Measurements from ENCODE around the gene WNK4.

WNK4 gene

GRCh38 chr17:42841975-42842685 lies 61.7 kb downstream of the WNK4 start:
- no peak for DNase-seq (ENCODE audit: low read depth)

DNA sequence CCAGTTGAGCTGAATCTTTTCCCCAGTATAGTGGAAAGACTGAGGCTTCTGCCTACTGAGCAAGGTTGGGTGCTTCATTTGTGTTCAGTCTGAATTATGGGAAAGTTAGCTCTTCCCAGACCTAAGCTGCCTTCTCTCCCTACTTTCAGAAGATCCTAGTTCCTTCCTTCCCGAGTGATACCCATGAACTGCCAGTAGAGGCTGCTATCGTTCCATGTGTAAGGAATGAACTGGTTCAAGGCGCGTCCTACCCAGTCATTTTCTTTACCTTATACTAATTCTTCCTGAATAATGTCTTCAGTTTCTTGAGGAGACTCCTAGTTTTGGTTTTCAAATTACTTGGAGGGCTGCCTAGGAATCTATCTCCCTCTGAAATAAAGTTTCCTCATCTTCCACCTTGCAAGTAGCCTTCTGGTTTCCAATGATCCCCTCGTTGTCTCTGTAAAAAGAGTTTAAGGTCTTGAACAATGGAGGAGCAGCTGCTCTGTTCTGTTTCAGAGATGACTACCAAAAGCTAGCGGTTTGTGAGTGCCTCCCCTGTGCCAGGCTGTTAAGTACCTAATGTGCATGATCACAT lies 63.0 kb downstream of the WNK4 start:
- DNase-seq (ENCODE audit: low read depth) = no peak

GRCh38 chr17:42844271-42844670 lies 63.9 kb downstream of the WNK4 start, which contains the start of gene AOC2:
TSS of gene AOC2 (plus strand) at chr17:42844580. CDS start at chr17:42844627, 47 bp downstream.
- no peak for DNase-seq (ENCODE audit: low read depth)

- DNase-seq (ENCODE audit: low read depth) = no peak
Measured at GRCh38 chr17:42844761-42845555, 64.5 kb downstream of the WNK4 start.

DNA sequence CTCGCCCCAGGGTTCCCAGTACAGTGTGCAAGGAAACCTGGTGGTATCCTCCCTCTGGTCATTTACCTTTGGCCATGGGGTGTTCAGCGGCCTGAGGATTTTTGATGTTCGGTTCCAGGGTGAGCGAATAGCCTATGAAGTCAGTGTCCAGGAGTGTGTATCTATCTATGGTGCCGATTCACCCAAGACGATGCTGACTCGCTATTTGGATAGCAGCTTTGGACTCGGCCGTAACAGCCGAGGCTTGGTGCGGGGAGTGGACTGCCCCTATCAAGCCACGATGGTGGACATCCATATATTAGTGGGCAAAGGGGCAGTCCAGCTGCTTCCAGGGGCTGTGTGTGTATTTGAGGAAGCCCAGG lies 65.1 kb downstream of the WNK4 start:
- no peak for DNase-seq (ENCODE audit: low read depth)

DNA sequence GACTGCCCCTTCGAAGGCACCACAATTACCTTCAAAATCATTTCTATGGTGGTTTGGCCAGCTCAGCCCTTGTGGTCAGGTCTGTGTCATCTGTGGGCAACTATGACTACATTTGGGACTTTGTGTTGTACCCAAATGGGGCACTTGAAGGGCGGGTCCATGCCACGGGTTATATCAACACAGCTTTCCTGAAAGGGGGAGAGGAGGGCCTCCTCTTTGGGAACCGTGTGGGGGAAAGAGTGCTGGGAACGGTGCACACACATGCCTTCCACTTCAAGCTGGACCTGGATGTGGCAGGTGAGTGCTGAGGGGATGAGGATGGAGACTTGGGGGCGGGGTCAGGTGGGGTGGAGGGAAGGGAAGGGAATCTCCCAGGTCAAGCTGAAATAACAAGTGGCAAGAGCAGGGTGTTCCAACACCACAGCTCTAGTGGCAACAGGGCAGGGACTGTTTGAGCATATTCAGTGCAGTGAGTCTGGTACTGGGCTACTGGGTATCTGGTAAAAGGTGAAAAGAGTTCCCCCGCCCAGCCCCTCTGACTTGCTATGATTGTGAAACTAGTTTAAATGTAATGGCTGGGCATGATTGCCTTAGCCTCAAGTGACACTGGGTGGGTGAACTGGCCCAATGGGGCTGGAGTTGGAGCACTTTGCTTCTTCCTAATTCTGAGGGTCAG lies 65.6 kb downstream of the WNK4 start:
- no peak for DNase-seq (ENCODE audit: low read depth)
